Panc1 (cell line): Measurements from ENCODE around the gene OAF. TPM values are rescaled to one million over a fixed set of nuclear protein-coding genes. Genes with fewer than 3 reads are reported as not detected.

Experiments used
- ATAC-seq: fragments of 200-7000 bp; cut with Tn5 transposase; 2 replicates; pipeline ENCODE4 v1.9.1; 2020; ENCODE audit warnings: mild to moderate bottlenecking, moderate library complexity
- BruUV-seq: library from RNA; stranded (reverse); fragments of 400-500 nt; replicated peaks from 2 replicates; lab custom pipeline; 2021; lab: Mats Ljungman, UMichigan
- CTCF ChIA-PET: fragments of 300-600 bp; sonication (Branson Sonifier 250); formaldehyde crosslinking; loops from one replicate; lab custom pipeline; 2022; ENCODE audit warnings: antibody characterized with exemption; lab: Charles Lee
- POLR2A ChIA-PET: fragments of 300-600 bp; sonication (Branson Sonifier 250); formaldehyde crosslinking; loops from one replicate; lab custom pipeline; 2022; ENCODE audit warnings: antibody characterized with exemption; lab: Charles Lee
- DNase-seq: peaks from one replicate; pipeline ENCODE4 v3.0.0-alpha.2; 2010; ENCODE audit warnings: low read depth, low spot score
- H3K27ac ChIP-seq: 2 replicates; pipeline ENCODE4 v1.5.1; 2011; ENCODE audit warnings: mild to moderate bottlenecking, low read length, inconsistent platforms
- H3K27me3 ChIP-seq: fragments of 200-500 bp; sonication (Bioruptor generic); 2 replicates; pipeline ENCODE4 v1.6.0; 2014; ENCODE audit warnings: low read length, inconsistent platforms; ENCODE audit not compliant: control insufficient read depth, insufficient read depth
- H3K36me3 ChIP-seq: fragments of 200-500 bp; sonication (Bioruptor generic); 2 replicates; pipeline ENCODE4 v1.5.1; 2014; ENCODE audit warnings: inconsistent platforms, mild to moderate bottlenecking, low read length, moderate library complexity; ENCODE audit not compliant: control insufficient read depth, insufficient read depth
- H3K4me1 ChIP-seq: 2 replicates; pipeline ENCODE4 v1.5.1; 2011; ENCODE audit warnings: inconsistent platforms, mild to moderate bottlenecking, low read length, moderate library complexity; ENCODE audit not compliant: control insufficient read depth, insufficient read depth
- H3K4me3 ChIP-seq, 2 experiments: 2 replicates each; pipeline ENCODE4 v1.5.1; 2011 to 2012; ENCODE audit warnings: low read depth in 2 of 2, low read length in 2 of 2, mild to moderate bottlenecking in 2 of 2, inconsistent platforms in 1 of 2, moderate library complexity in 1 of 2
- H3K9me3 ChIP-seq: fragments of 200-500 bp; sonication (Bioruptor generic); 2 replicates; pipeline ENCODE4 v1.5.1; 2014; ENCODE audit warnings: low read depth, mild to moderate bottlenecking, inconsistent platforms, low read length, moderate library complexity; ENCODE audit not compliant: control insufficient read depth, insufficient read depth
- CTCF ChIP-seq: fragments of 450-650 bp; IDR thresholded peaks from 2 replicates; pipeline ENCODE4 v1.5.1; 2017; ENCODE audit warnings: mild to moderate bottlenecking
- POLR2AphosphoS5 ChIP-seq: IDR thresholded peaks from 2 replicates; pipeline ENCODE4 v1.6.1; 2012; ENCODE audit warnings: mild to moderate bottlenecking, low read depth, low read length, moderate library complexity
- REST ChIP-seq, 2 experiments: IDR thresholded peaks; 2 replicates each; pipeline ENCODE4 v1.6.1; 2011 to 2012; ENCODE audit warnings: low read depth in 2 of 2, control low read depth in 1 of 2, low read length in 1 of 2, mild to moderate bottlenecking in 1 of 2, moderate library complexity in 1 of 2; ENCODE audit not compliant: insufficient read depth in 1 of 2
- SIN3A ChIP-seq: IDR thresholded peaks from 2 replicates; pipeline ENCODE4 v1.6.1; 2012; ENCODE audit warnings: low read depth, mild to moderate bottlenecking, low read length, moderate library complexity, borderline replicate concordance; ENCODE audit not compliant: insufficient read depth
- TCF7L2 ChIP-seq: IDR thresholded peaks from 2 replicates; pipeline ENCODE4 v1.6.1; 2011; ENCODE audit warnings: mild to moderate bottlenecking, low read depth, low read length, inconsistent platforms
- in situ Hi-C: cut with HindIII; loops from 2 replicates; pipeline ENCODE4 v1.10.0; 2016; ENCODE audit warnings: low sequenced_read_pairs, low pct_unique_long_range_greater_than_20kb
- intact Hi-C: fragments of 100-400 bp; cut with micrococcal nuclease; formaldehyde crosslinking; loops from one replicate; pipeline ENCODE4 v1.10.0; 2022; ENCODE audit not compliant: unreplicated experiment
- total RNA-seq: library from RNA; stranded (reverse); gene quantifications from one replicate; pipeline ENCODE4 v1.2.1, GENCODE V29; 2021; ENCODE audit not compliant: unreplicated experiment

OAF gene
- total RNA-seq, 1 experiment from 2014 or later = 13.7 TPM

GRCh38 chr11:120226242-120226641 is 15.4 kb downstream of the OAF start:
- Histone ChIP-seq H3K36me3 (no peaks in the 10 kb centered on the region), H3K9me3 (no peaks in the 10 kb centered on the region), H3K4me3 (no peak overlapping the region), H3K27me3 (0 out of 2 replicates have a peak, but pooled peaks cover 2% of the 10 kb centered on the region), H3K27ac (no peak overlapping the region), H3K4me1 (no peaks in the 10 kb centered on the region)
- ATAC-seq = no peak
- ChIA-PET CTCF (interaction anchor here (0.7 kb wide), 1 partner anchor 25 kb away, joined by 3 read pairs; no protein-coding TSS in a partner anchor), POLR2A (no interaction called here)
- BruUV-seq = no TSS peak
- intact Hi-C loops = no loop called here
- in situ Hi-C loops = no loop called here
- no peak for TF ChIP-seq SIN3A
- TF ChIP-seq TCF7L2 = no peak
- TF ChIP-seq REST (IDR thresholded peaks at IDR 0.05; ENCODE audit: insufficient read depth in 1 of 2, low read depth in 2 of 2, low read length in 1 of 2) = no peak
- no peak for TF ChIP-seq POLR2AphosphoS5
- no peak for DNase-seq

DNA sequence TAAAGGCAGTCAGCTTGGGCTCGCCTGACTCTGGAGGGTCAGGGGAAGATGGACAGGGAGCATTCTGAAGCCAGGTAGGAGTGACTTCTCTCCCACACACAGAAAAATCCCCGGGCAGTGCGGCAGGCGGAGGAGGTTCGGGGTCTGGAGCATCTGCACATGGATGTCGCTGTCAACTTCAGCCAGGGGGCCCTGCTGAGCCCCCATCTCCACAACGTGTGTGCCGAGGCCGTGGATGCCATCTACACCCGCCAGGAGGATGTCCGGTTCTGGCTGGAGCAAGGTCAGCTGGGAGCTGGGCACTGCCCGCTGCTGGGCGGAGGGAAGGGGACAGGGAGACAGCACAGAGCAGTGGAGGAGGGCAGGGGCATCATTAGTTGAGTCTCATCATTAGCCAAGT is 15.9 kb downstream of the OAF start:
- no peaks in the 10 kb centered on the region for H3K4me1 ChIP-seq
- no peaks in the 10 kb centered on the region for H3K9me3 ChIP-seq
- H3K27ac ChIP-seq = no peak overlapping the region
- ChIA-PET POLR2A (no interaction called here), CTCF (interaction anchor here (0.7 kb wide), 1 partner anchor 25 kb away, joined by 3 read pairs; no protein-coding TSS in a partner anchor)
- in situ Hi-C loops (no loop called here), intact Hi-C loops (no loop called here)
- DNase-seq (no peak), ATAC-seq (no peak)
- H3K4me3 ChIP-seq = no peak overlapping the region
- no peaks in the 10 kb centered on the region for H3K36me3 ChIP-seq
- no TSS peak for BruUV-seq
- H3K27me3 ChIP-seq = peaks cover 4% of the 10 kb centered on the region; the same call in 1 of the 2 replicates
- no peak for TF ChIP-seq SIN3A
- no peak for TF ChIP-seq CTCF
- no peak for TF ChIP-seq TCF7L2
- no peak for TF ChIP-seq POLR2AphosphoS5

GRCh38 chr11:120227228-120227852 is 16.5 kb downstream of the OAF start:
- DNase-seq (no peak), ATAC-seq (no peak)
- H3K27ac ChIP-seq = no peak overlapping the region
- H3K27me3 ChIP-seq = peaks cover 7% of the 10 kb centered on the region; the same call in 1 of the 2 replicates
- TF ChIP-seq TCF7L2 (no peak), REST (IDR thresholded peaks at IDR 0.05; ENCODE audit: insufficient read depth in 1 of 2, low read depth in 2 of 2, low read length in 1 of 2) (no peak), SIN3A (no peak), POLR2AphosphoS5 (no peak), CTCF (no peak)
- intact Hi-C loops (no loop called here), in situ Hi-C loops (no loop called here)
- no peaks in the 10 kb centered on the region for H3K4me1 ChIP-seq
- no peaks in the 10 kb centered on the region for H3K9me3 ChIP-seq
- ChIA-PET CTCF (no interaction called here), POLR2A (interaction anchor here (0.6 kb wide), 1 partner anchor 10 kb away, joined by 3 read pairs; no protein-coding TSS in a partner anchor)
- no peak overlapping the region for H3K4me3 ChIP-seq
- BruUV-seq = no TSS peak
- no peaks in the 10 kb centered on the region for H3K36me3 ChIP-seq
